G401.6 (cell line): ENCODE measurements around the gene DDIT3.
"Not testable (repeated sequence)": the region's sequence is repeated elsewhere in the genome, so short reads cannot be mapped to it uniquely, and the experiment has no call there.

Experiments
- FAIRE-seq: peaks from 2 replicates; lab custom pipeline; 2012; peaks lifted over from hg19 to GRCh38; lab: Jason Lieb, UNC

DDIT3 gene

GRCh38 chr12:57525615-57526383 lies 5.5 kb upstream of the DDIT3 start:
- FAIRE-seq: no peak

GRCh38 chr12:57524814-57525614 lies 4.7 kb upstream of the DDIT3 start:
- FAIRE-seq: no peak

- FAIRE-seq: no peak
Observed at GRCh38 chr12:57523706-57524614, 3.6 kb upstream of the DDIT3 start.

GRCh38 chr12:57522887-57523705 lies 2.8 kb upstream of the DDIT3 start:
- no peak for FAIRE-seq

- FAIRE-seq: no peak
Observed at GRCh38 chr12:57522011-57522886, 1.9 kb upstream of the DDIT3 start, which contains the start of gene MBD6. Gene MBD6 (plus strand): TSS chr12:57522824. CDS start chr12:57524304, 1,480 bp downstream.

GRCh38 chr12:57521525-57522010 lies 1.3 kb upstream of the DDIT3 start:
- no peak for FAIRE-seq

GRCh38 chr12:57519796-57520052 lies 590 bp downstream of the DDIT3 start:
- no peak for FAIRE-seq

- no peak for FAIRE-seq
Observed at GRCh38 chr12:57518920-57519795, 1.2 kb downstream of the DDIT3 start.

- no peak for FAIRE-seq
Observed at GRCh38 chr12:57518176-57518919, 2.0 kb downstream of the DDIT3 start.

- not testable (repeated sequence) for FAIRE-seq
Observed at GRCh38 chr12:57517718-57518117, 2.6 kb downstream of the DDIT3 start.

GRCh38 chr12:57517187-57517586 lies 3.1 kb downstream of the DDIT3 start:
- no peak for FAIRE-seq

GRCh38 chr12:57516617-57517153 lies 3.6 kb downstream of the DDIT3 start:
- no peak for FAIRE-seq

- FAIRE-seq: no peak
Observed at GRCh38 chr12:57515934-57516541, 4.3 kb downstream of the DDIT3 start.

- no peak for FAIRE-seq
Observed at GRCh38 chr12:57515408-57515933, 4.8 kb downstream of the DDIT3 start.

GRCh38 chr12:57514720-57515407 lies 5.5 kb downstream of the DDIT3 start:
- no peak for FAIRE-seq

- not testable (repeated sequence) for FAIRE-seq
Observed at GRCh38 chr12:57514246-57514645, 6.1 kb downstream of the DDIT3 start.

GRCh38 chr12:57513677-57514076 lies 6.6 kb downstream of the DDIT3 start:
- not testable (repeated sequence) for FAIRE-seq
